ENCODE data around the gene HRC.

- TF ChIP-seq CTCF (IDR thresholded peaks at IDR 0.05): no peak
- no peak for TF ChIP-seq POLR2A (IDR thresholded peaks at IDR 0.05; ENCODE audit: low read depth)
These were observed 51.7 kb downstream of the HRC start for GRCh38 chr19:49103331-49104085.
